GM15510 (cell line): ENCODE measurements around the gene DNM2.

Source experiments
- POLR2A ChIP-seq: IDR thresholded peaks from 3 replicates; pipeline ENCODE4 v1.6.1; 2011; ENCODE audit warnings: borderline replicate concordance; ENCODE audit not compliant: insufficient read length; ENCODE audit errors: extremely low read depth

DNM2 gene

DNA sequence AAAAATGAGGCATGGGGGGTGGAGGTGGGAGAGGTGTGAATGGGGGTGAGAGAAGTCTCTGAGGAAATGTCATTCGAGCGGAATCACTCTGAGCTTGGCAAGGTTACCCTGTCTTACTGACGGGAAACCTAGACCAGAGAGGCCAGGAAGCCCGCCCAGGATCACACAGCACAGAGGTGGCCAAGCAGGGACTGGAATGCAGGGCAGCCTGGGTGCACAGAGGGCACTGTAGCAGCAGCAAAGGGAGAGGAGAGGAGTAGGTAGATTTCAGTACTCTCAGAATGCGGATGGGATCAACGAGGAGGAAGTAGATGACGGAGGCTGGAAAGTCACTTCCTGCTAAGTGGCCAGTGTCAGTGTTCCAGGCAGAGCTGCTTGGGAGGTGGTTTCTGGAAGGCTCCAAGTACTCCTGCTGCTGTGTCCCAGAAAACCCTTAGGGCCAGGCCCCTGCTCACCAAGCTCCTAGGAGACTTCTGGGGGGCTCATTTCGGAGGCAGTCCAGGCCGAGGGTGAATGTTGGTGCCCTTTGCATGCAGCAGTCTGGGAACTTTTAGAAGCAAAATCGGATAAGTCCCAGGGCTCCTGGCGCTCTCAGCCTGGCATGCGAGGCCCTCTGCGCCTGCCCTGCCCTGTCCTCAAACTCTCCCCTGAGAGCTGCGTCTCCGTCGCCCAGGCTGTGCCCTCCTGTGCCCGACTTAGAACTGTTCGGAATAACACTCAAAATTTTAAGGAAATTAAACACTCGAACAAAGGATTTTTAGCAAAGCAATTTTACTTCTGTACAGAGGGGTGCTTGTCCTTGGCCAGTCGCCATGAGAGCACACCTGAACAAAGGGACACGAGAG lies 33.5 kb downstream of the DNM2 start:
- no peak for TF ChIP-seq POLR2A

DNA sequence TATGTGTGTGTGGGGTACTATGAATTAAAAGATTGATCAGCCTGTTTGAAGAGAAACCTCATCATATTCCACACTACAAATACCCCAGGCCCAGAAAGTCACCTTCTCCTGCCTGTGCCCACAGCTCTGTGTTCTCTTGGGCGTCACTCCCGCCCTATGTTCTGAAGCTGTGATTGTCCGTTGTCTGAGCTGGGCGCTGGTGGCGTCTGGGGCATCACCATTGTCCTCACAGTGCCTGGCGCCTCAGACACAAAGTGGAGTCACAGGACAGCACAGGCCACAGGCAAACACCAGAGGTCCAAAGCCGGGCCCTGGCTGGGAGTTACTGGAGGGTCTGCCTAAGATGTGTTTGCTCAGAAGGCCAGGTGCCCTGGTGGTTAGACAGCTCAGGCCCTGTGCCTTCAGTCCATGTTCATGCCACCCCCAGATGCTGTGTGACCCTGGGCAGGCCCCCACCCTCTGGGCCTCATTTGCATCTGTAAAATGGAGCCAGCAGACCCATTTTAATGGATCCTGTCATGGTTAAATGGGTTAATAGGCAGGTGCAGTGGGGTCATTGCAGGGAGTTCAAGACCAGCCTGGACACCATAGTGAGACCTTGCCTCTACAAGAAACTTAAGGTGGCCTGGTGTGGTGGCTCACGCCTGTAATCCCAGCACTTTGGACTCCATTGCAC lies 34.5 kb downstream of the DNM2 start:
- no peak for TF ChIP-seq POLR2A

DNA sequence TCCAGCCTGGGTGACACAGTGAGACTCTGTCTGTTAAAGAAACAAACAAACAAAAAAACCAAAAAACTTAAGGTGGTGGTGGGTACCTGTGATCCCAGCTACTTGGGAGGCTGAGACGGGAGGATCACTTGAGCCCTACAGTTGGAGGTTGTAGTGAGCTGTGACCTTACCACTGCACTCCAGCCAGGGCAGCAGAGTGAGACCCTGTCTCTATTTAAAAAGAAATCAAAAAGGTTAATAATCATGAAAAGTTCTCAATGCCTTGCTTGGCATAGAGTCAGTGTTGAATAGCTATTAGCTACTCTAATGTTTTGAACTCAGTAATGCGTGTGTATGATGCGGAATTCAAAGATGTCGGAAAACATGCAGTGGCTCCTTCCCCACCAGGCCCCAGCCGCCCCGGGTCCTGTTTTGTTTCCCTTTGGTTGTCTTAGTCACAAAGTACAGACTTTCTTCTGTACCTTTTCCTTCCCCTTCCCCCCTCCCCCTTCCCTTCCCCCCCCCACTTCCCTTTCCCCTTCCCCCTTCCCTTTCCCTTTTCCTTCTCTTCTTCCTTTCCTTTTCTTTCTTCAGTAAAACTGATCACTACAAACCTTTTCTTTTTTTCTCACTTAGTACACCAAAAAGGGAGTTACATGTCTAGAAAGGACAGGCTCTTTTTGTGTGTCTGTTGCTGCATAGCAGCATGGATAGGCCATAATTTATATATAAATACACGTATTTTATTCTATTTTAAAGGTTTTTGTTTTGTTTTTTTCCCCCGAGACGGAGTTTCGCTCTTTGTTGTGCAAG lies 35.2 kb downstream of the DNM2 start:
- TF ChIP-seq POLR2A, result no peak

DNA sequence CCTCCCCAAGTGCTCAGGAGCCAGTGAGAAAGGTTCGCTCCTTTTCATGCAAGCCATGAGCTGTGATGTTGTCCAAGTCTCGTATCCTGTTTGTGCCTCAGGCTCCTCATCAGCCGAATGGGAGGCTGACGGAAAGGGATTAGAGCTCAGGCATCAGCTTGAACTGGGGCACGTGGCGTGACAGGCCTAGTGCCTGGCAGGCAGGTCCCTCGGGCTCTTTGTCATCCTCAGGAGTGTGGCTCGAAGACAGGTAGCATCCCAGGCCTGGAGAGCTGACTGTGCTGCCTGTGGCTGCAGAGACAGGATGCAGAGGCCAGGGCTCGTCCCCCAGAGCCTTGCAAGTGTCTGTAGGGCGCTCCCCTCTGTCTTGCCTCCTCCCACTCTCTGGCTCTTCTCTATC lies 38.5 kb downstream of the DNM2 start:
- no peak for TF ChIP-seq POLR2A

DNA sequence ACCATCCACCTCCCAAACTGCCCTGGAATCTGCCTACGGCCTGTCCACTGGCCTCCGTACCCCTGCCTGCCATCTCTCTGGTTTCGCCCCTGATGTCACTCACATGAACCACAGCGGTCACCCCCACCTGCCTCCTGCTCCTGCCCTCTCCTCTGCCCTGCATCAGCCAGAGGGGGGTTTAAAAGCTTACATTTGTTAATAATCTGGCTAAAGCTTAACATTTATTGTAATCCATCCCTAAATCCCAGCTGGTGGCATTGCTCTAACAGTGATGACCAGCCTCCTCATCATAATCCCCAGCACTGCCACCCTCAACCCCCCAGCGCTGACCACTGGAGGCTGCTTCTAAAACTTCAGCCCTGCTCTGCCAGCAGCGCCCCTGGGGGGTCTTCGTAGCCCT lies 38.9 kb downstream of the DNM2 start:
- no peak for TF ChIP-seq POLR2A

DNA sequence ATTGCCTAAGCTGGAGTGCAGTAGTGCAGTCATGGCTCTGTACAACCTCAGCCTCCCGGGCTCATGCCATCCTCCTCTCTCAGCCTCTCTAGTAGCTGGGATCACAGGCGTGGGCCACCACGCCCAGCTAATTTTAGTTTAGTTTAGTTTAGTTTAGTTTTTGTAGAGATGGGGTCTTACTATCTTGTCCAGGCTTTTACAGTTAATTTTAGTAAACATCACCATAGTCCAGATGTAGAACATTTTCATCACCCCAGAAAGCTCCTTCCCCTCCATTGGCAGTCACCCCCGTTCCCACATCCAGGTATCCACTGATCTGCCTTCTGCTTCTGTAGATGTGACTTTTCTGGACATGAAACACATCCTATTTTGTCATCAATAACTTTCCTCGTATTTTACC lies 41.1 kb downstream of the DNM2 start:
- no peak for TF ChIP-seq POLR2A

DNA sequence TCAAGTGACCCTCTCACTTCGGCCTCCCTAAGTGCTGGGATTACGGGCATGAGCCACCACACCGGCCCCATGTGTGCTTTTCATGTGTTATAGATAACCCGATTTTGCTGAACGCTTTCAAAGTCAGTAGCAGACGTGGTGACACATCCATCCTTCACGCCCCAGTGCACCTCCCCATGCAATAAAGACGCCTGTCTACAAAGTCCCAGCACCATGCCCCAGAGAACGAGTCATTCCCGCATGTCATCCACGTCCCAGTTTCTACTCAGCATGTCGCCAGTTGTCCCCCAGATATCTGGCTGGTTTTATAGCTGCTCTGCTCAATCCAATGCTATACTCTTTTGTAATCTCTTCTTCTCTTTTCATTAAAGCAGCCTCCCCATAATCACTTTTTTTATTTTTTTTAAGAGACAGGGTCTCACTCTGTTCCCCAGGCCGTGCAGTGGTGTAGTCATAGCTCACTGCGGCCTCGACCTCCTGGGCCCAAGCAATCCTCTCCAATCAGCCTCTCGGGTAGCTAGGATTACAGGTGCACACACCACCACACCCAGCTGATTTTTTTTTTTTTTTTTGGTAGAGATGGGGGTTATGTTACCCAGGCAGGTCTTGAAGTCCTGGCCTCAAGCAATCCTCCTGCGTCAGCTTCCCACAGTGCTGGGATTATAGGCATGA lies 42.5 kb downstream of the DNM2 start:
- TF ChIP-seq POLR2A, result no peak

DNA sequence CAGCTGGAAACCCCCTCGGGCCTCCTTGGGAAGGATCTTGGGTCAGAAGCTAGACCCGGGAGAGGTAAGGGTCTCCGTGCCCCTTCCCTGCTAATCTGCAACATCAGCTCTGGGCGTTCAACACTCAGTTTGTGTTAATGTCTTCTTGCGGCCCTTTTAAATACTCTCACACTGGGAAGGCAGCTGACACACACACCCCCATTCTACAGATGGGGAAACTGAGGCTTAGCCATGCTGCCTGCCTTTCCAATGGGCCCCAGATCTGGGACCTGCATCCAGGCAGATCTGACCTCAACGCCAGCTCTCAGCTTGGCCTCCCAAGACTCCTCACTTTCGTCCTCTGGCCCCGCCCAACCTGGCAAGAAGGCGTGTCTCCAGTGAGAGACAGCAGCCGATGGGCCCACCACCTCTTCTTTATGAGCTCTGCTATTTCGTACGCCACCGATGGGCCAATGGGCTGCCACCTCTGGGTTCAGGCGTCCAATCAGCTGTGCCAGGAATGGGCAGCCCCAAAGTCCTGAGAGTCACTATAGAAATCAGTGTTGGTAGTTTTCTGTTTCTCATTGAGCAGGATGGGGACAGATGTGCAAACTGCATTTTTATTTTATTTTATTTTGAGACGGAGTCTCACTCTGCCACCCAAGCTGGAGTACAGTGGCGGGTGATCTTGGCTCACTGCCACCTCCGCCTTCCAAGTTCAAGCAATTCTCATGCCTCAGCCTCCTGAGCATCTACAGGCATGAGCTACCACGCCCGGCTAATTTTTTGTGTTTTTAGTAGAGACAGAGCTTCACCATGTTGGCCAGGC lies 43.8 kb downstream of the DNM2 start:
- no peak for TF ChIP-seq POLR2A

DNA sequence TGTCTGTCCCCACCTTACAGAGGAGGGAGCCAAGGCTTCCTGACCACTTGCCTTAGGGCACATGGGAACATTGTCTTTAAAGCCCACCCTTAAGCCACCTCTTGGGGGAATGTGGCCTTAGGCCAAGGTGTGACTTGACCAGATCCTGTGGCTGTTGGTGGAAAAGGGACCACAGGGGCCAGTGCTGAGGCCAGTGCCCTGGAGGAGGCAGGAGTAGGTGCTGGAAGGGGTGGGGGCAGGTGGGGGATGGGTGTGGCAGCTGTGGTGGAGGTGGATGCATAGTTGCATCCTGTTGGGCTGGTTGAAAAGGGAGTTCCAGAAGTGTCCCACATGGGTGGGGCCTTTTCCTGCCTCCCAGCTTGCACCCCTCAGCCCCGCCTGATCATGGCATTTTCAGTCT lies 44.8 kb downstream of the DNM2 start:
- no peak for TF ChIP-seq POLR2A

DNA sequence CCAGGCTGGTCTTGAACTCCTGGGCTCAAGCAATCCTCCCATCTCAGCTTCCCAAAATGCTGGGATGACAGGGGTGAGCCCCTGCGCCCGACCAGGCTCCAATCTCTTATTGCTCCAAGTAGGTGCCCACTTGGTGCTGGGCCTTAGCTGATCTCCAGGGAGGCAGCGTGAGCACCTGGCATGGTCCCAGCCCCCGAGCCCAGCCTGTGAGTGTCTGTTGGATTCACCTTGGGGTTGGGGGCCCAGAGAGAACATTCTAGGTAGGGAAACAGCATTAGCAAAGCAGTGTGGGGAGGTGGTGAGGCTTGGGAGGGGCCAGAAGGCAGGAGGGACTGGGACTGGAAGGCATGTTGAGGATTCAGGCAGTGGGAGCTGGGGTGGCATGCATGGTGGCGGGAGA lies 45.5 kb downstream of the DNM2 start:
- TF ChIP-seq POLR2A, result no peak

DNA sequence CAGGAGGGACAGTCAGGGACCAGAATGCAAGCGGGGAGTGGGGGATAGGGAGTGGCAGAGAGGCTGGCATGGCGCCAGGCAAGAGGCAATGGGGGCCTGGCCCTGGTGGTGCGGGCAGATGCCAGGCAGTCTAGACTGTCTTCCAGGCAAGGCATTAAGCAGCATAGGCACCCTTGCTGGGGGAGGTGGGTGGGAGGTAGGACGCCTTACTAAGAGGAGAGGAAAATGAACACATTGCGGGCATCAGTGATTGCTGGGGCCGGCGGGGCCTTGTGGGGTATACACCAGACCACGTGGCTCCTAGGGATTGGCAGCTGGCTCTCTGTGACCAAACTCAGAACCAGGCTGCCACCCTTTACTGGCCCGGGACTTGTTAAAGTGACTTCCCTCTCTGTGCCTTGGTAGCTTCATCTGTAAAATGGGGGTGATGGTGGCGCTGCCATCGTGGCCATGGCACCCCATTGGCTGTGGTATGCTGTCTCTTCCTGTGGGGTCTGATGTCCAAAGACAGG lies 46.0 kb downstream of the DNM2 start:
- no peak for TF ChIP-seq POLR2A

DNA sequence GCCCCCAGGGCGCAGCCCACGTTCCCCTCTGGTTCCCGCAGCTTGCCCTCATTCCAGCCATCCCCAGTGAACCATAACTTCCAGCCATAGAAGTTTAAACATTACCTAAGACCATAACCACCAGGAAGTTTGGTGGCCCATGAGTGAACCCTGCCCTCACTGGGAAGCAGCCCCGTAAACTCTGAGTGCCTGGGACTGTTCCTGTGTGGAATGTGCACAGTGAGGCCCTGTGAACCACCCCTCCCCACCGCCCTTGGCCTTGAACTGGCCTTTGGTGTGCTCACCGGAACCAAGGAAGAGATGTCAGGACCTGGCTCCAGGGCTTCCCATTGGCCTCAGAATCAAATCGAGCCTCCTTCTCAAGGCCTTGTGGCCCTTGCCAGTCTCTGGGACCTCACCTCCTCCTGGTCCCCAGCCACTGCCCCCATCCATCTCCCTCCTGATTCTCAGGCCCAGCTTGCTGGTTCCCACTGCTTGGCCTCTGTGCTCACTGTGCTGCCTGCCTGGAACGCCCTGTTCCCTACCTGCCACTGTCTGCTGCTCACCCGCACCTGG lies 46.5 kb downstream of the DNM2 start:
- no peak for TF ChIP-seq POLR2A

DNA sequence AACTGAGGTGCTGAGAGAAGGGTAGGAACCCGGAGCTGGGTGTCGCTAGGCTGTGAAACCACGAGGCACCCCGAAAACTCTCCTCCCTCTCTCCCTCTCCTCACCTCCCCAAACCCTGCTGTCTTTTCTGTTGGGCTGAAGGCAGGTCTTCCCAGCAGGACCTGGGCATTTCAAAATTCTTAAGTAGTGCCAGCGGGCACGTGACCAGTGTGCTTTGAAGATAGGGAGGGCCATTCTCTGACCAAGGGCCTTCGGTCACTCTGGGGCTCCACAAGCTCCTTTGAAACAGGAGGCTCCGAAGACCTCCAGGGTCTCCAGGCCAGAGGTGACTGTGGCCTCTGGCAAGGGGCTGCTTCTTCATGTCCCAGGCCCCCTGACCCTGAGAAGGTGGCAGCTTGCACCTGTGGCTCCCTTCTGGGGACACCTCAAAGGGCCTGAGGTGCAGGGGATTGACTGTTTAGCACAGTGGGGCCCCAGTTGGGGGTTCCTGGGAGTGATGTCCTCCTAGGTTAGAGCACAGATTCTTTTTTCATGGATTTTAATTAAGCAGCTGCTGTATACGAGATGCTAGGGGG lies 48.3 kb downstream of the DNM2 start:
- TF ChIP-seq POLR2A, result no peak
